Endothelial cell of hepatic sinusoid (primary cell): ENCODE measurements around the gene OLFML1.

Experiments used
- in situ Hi-C: cut with HindIII; loops from 2 replicates; pipeline ENCODE4 v1.10.0; 2017; ENCODE audit warnings: low sequenced_read_pairs

Gene OLFML1

DNA sequence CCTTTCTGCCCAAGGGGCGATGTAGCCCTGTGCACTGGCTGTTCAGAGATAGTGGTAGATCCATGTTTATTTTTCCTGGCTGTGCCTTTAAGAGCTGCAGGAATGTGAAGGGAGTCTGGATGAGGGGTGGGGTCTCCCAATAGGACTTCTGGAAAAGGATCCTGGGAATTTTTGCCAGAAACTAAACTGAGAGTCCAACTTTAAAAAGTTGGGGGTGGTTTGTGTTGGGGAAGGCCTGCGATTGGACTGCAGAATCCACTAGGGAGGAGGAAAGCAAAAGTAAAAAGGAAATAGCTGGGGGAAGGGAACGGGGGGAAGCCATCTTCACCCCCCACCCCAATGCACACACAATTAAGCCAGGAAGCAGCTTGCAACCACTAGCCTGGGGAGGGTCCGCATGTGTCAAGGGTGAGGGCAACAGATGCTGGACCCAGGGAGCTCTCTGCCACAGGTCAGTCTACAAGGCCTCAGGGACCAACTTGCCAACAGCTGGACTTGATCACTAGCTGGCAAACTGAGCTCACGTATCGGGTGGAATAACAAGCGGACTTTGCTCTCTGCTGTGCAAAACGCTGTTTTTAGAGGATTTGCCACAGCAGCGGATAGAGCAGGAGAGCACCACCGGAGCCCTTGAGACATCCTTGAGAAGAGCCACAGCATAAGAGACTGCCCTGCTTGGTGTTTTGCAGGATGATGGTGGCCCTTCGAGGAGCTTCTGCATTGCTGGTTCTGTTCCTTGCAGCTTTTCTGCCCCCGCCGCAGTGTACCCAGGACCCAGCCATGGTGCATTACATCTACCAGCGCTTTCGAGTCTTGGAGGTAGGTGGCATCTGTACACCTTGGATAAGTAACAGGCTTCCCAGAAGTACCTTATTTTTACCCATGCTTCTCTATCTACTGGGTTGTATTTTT is at the start of gene OLFML1:
Gene OLFML1 (plus strand): TSS at position 321 of the 912 bp plus-strand sequence. CDS start 370 bp downstream, at position 691.
- in situ Hi-C loops: no loop called here

DNA sequence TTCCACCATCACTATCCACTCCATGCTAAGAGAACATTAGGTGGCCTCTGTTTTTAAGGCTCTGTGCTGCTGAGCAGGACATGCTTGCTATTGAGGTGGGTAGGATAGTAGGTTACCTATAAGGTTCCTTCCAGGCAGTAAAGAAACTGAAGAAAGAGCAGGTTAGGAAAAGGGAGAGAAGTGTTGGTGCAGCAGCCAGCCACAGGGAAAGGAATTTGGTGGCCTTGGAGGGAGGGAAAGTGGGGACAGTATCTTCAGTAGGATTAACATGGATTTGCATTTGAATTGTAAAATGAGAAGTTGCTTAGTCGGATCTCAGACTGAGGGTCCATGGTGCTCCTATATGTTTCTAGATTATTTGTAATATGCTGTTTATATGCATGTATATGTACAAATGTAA is 49.2 kb upstream of the OLFML1 start:
- in situ Hi-C loops: no loop called here

DNA sequence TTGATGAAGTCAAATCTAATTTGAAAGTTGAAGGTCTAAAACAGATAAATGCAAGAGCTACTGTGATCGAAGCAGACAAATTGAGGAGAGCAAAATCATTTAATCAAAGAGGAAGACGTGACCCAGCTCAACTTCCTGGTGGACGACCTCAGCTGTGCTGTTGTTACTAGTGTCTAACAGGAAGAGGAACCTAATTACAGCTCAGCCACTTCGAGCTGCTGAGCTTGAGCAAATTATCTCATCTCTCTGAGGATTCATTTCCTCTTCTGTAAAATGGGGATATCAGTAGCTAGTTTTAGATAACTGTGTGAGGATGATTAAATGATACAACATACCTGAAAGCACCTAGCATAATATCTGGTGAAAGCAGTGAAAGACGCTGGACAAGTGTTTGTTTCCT is 48.6 kb upstream of the OLFML1 start:
- in situ Hi-C loops: no loop called here

DNA sequence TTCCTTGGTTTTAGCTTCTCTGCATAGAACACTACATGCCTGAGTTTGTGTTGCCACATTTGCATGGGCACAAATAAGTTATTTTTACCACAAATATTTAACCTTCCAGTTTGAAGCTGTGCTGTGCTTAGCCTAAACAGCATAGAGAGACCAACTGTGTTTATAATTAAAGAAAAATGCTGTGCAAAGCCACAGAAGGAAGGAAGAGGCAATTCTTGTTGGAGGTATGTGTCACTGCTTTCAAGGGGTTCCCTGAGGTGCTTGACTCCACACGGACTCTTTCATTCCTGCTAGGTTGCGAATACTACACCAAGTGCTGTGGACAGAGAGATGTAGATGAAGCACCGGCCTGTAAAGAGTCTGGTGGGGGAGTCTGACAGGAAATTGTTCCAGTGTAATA is 47.6 kb upstream of the OLFML1 start:
- in situ Hi-C loops: no loop called here

DNA sequence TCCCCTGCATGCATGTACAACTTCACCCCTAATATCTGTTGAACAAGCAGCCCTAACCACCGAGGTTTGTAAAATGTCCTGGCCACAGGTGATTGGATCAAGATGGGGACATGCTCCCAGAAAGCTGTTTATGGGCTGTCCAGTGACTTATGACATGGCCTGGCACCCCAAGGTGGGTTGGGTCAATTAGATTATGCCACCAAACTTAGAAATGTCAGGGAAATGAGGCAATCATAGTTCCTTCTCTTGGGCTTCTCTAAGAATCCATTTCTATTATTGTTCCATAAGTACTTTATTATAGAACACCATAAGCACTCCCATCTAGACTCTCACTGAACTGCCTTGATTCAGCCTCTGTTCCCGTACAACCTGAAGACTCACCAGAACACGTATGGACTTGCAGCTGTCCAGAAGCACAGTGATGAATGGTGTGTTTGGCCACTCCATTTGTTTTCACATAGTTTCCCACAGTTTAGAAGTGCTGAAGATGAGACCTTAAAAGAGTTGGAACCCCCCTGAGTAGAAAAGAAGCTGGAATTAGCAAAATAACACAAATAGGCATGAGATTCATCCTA is 45.5 kb upstream of the OLFML1 start:
- in situ Hi-C loops: no loop called here

DNA sequence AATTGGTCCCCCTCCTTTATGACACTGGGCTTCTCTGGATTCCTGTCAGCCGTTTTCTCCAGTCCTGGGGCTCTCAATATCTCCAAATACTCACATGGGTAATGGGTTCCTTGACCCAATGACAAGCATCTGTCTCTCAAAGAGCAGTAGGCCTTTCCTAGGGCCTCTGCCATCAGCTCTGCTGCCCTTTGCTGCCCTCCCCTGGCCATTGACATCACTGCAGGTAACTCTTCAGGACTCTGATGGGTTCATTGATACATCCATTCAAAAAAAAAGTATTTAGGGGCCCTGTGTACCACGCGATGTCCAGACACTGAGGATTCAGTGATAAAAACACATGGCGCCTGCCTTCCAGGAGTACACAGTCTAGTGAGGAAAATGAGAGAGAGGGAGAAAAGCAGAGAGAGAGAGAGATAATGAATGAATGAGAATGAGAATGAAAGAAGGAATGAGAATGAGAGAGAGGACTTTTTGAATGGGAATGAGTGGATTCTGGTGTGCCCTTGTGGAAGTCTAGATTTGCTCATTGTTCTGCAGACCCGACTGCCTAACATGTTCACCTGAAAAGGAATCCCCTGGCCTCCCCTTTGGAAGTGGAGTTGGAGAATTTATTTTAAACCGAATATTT is 42.6 kb upstream of the OLFML1 start:
- in situ Hi-C loops: no loop called here

DNA sequence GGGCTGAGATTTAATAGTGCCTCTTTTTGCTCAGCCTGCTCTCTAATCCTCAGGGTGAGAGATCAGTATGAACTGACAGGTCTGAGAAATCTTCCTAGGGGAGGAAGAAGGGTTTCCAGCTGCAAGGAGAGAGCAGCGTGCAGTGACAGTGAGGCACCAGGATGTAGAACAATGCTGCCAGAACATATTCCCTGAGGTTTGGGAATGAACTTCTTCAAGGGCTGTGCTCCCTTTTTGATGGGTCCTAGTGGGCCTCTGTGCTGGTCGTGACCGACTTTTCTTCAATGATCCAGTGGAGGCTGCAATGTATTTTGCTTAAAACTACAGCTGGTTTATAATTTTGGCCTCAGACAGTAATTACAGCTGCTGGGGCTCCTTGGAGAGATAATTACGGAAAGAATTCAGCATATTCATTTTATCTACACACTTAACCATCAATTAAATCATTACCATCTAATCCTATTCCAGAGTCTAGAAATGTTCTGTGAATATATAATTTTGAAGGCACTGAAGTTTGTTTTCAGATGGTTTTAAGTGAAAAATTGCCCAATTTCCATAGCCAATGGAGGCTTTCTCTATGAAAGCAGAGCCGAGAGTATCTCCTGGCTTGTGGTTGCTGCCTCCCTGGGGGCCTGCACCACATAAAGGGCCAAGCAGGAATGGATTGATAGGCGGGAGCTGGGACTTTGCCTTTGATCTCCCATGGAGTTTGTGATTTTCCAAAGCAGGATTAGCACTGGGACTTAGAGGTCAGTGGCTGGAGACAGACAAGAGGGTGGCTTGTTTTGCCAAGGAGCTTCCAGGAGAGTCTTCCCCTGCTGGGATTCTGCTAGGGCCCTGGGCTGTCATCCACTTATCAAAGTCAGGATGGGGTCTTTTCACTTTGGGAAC is 41.0 kb upstream of the OLFML1 start:
- in situ Hi-C loops: no loop called here

DNA sequence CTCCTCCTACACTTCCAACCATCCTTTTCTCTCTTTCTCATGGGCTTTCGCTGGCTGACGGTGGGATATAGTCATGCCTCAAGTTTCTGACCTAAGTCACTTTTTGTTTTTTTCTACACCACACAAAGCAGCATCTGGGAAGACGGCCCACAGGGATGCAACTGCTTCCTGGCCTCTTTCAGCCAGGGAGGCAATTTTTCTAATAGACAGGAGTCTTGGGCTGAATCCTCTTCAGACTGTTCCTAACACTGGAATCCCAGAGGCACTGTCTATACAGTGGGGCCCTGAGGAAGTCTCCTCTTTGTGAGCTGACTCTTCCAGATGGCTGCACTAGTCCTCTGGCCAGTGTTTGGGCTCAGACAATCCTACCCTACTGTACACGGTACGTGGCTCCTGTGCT is 39.7 kb upstream of the OLFML1 start:
- in situ Hi-C loops: no loop called here

DNA sequence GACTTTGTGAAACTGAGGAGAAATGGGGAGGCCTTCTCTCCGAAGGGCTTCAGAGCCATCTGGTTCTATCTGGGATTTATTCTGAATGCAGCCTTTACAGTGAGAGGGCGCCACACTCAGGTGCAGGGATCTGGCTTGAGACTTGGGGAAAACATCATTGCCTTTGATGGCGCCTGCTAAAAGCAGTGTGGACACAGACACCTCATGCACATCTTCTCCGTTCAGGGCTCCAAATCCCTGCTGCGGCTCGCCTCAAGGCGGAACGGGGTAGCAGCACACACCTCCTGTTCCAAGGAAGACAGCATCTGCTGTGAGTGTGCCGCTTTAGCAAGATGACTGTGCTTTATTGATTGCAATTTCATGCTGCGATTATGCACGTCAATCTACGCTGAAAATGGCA is 37.1 kb upstream of the OLFML1 start:
- in situ Hi-C loops: no loop called here

DNA sequence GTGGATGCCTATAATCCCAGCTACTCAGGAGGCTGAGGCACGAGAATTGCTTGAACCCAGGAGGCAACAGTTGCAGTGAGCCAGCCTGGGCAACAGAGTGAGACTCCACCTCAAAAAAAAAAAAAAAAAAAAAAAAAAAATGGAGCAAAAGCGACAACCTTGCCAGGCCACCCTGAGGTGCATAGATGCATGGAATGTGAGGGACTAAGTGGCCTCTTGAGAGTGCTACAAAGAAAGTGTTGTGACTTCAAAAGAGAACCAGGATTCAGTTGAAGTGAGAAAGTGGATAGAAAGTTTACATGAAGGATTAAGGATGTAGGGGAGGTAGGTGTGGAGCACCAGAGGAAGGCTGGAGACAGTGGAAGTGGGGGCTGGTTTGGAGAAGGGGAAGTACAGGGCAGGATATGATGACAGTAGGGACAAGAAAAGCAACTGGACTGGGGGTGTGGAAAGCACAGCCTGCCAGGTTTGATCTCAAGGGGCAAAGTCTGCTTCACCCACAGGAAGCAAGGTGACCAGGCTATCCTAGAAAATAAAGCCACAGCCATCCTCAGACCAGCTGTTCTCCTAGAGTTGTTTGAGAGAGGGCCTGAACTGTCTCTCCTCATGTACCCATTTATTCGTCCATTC is 36.0 kb upstream of the OLFML1 start:
- in situ Hi-C loops: no loop called here

DNA sequence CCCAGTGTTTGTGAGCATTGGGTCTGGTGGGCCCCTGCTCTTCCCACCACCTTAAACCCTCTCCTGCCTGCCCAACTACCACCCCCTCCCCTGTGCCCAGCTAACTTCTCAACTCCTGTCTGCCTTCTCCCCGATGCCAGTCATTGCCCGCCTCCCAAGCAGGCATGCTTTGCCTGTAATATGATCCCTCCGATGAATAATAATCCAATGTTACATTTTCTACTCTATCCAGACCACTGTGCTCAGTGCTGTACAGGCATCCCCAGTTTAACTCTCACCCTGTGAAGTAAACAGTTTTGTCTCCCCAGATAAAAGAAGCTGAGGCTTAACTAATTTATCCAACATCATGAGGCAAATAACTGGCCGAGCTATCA is 35.5 kb upstream of the OLFML1 start:
- in situ Hi-C loops: no loop called here

DNA sequence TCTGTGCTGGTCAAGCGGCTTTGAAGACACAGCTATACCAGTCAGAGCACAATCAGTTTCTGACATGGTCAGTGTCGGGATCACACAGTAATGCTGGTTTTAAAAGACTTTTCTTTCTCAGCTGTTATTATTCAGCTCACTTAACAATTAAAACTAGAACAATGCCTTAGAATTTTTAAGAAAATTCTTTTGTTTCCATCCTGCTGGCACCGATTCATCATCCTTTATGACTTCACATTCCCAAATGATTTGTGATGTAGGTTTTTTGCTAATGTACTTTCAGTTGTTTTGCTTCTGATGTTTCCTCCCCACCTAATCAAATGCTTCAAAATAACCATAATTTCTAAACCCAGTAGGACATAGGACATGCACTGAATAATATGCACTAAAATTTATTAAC is 34.5 kb upstream of the OLFML1 start:
- in situ Hi-C loops: no loop called here

DNA sequence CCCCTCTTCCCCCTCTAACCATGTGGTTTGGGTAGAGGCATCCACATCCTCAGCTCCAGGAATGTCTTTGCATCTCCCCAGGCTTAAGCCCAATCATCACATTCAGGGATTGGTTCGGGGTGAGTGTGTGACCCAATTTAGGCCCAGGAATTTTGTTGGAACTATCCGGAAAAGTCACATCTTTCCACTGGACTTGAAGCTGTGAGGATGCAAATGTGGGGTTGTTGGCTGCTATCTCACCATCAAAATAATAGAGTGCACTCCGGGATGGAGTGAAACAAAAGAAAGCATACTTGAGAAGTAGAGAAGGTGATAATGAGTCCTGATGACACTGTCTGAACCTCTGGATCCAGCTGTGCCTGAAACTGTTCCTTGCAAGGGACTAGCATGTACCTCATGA is 33.8 kb upstream of the OLFML1 start:
- in situ Hi-C loops: no loop called here

DNA sequence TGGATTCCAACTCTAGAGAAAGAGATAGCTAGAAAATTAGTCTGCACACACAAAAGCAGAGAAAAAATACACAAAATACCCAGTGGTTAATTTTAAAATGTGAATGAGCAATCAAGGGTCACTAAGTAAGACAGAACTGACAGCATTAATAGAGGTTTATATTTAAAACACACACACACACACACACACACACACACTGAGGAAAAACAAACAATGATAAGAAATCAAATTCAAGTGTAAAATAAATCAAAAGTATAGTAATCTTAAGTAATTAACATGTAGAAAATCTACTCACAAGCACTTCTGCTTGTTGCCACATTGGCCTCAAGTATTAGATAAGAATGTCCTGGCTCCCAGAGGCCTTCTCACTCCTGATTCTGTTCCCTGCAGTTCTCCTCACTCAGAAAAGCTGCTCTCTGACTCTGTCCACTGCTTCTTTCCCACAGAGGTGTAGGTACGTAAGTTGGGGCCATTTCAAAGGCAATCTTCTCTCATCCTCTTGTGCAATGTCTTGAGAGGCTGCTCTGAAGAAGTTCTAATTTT is 33.3 kb upstream of the OLFML1 start:
- in situ Hi-C loops: no loop called here

DNA sequence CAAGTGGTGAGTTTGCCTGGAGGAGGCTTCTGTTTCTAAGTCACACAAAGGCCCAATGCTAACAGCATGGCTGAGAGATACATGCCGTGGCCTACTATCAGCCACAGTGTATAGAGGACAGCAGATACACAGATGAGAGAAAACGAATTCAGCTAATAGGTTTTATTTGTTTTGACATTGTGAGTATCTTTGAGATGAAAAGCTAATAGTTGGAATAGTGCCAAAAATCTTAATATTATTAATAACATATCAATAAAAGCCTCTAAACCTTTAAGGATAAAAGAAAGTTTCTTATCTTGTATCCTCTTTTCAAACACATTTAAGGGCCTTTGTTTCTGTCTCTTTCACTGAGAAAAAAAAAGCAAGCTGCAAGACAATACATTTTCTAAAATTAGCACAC is 30.5 kb upstream of the OLFML1 start:
- in situ Hi-C loops: no loop called here

DNA sequence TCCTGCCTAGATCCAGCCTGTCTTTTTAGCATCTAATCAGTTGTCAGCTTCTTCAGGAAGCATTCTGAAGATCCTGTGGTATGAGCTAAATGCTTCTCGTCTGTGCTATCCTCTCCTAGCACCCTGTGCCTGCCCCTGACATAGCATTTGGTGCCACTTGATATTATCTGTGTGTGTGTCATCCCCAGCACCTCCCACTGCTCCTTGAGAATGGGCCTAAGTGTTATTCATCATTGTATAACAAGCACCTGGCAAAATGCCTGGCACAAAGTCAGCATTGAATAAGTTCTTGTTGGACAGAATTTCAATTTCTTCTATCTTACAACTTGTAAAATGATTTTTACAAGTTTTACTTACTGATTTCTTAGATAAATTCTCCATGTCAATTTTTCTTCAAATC is 28.1 kb upstream of the OLFML1 start:
- in situ Hi-C loops: no loop called here

DNA sequence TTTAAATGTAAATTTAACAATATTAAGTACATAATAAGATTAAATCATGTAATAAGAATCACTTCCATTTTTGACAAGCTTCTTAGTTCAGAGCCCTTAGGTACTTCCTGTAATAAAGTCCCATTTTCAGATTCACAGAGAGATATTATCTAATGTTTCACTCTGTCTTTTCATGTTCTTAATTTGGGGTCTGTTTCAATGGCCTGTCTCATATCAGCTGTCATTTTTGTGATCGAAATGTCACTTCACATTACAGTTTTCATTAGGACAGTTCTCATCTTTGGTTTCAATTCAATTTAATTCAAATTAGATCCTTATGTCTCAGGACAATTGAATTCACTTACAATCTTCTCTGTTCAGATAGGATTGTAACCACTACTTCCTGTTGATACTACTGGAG is 22.6 kb upstream of the OLFML1 start:
- in situ Hi-C loops: no loop called here

DNA sequence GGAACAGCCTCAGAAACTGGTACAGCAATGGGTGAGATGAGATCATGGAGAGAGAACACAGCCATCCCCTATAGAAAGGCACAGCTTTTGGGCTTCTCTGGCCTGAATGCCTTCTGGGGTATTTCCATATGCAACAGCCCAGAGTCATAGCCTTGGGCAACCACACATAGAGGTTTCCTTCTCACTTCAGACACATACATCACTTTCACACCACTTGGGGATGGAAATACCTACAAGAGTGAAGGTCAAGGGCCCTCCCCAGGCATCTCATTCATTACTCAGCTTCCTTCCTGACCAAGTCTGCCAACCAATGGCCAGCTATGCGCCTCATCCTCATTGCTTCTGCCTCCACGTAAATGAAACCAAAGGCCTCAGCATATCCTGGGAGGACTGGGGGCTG is 17.7 kb upstream of the OLFML1 start:
- in situ Hi-C loops: no loop called here

DNA sequence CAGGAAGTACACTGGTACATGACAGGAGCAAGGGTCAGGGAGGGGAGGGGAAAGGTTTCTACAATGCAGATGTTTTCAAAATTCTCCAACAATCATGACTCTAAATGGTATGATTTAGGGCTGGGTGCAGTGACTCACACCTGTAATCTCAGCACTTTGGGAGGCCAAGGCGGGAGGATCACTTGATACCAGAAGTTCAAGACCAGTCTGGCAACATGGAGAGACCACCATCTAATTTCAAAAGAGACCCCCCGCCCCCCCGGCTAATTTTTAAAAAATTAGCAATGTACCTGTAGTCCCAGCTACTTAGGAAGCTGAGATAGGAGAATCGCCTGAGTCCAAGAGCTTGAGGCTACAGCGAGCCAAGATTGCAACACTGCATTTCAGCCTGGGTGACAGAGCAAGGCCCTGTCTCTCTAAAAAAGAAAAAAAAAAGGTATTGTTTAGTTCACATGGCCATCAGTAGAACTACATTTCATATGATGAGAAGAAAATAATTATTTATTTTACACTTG is 15.9 kb upstream of the OLFML1 start:
- in situ Hi-C loops: no loop called here

DNA sequence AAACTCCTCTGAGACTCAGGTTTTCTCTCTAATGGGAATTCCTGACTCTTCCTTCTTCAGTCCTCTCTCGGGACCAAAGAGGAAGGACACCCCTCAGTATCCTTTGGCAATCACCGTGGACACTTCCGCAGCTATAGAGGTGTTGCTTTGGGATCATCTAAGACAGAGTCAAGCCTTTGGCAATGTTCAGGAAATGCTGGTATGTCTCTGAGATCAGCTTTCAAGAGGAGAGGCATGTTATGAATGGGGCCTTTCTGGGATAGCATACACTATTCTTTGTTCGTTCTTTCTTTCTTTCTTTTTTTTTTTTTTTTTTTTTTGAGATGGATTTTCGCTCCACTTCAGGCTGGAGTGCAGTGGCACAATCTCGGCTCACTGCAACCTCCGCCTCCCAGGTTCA is 14.2 kb upstream of the OLFML1 start:
- in situ Hi-C loops: no loop called here
